Activated T-cell treated with anti-CD3 and anti-CD28 coated beads for 24 hours (primary cell): ENCODE results near the gene FOLR3.
"Not testable (repeated sequence)": the region's sequence is repeated elsewhere in the genome, so short reads cannot be mapped to it uniquely, and the experiment has no call there.

Experiments
- DNase-seq: peaks from one replicate; pipeline ENCODE4 v3.0.0-alpha.2; 2020; ENCODE audit warnings: low read depth

Gene FOLR3

GRCh38 chr11:72162891-72163492 lies 27.5 kb downstream of the FOLR3 start:
- no peak for DNase-seq

- not testable (repeated sequence) for DNase-seq
Observed at GRCh38 chr11:72164187-72164586, 28.7 kb downstream of the FOLR3 start.

GRCh38 chr11:72169046-72169555 lies 33.6 kb downstream of the FOLR3 start:
- not testable (repeated sequence) for DNase-seq

GRCh38 chr11:72169754-72170153 lies 34.2 kb downstream of the FOLR3 start:
- not testable (repeated sequence) for DNase-seq

- not testable (repeated sequence) for DNase-seq
Observed at GRCh38 chr11:72172043-72172442, 36.5 kb downstream of the FOLR3 start.

- no peak for DNase-seq
Observed at GRCh38 chr11:72173291-72173690, 37.8 kb downstream of the FOLR3 start.

GRCh38 chr11:72174302-72175070 lies 39.0 kb downstream of the FOLR3 start:
- DNase-seq, result no peak

- DNase-seq, result no peak
Observed at GRCh38 chr11:72177656-72178055, 42.1 kb downstream of the FOLR3 start.

- no peak for DNase-seq
Observed at GRCh38 chr11:72179049-72179803, 43.7 kb downstream of the FOLR3 start.

- DNase-seq, result no peak
Observed at GRCh38 chr11:72179804-72180396, 44.4 kb downstream of the FOLR3 start.

- DNase-seq, result not testable (repeated sequence)
Observed at GRCh38 chr11:72180892-72181552, 45.5 kb downstream of the FOLR3 start.

- DNase-seq, result not testable (repeated sequence)
Observed at GRCh38 chr11:72181553-72181958, 46.0 kb downstream of the FOLR3 start.

GRCh38 chr11:72188267-72188666 lies 52.7 kb downstream of the FOLR3 start:
- no peak for DNase-seq
